HG03097 (cell line): Measurements from ENCODE around the gene ZNF653.

Source experiments
- ATAC-seq: cut with Tn5 transposase; IDR thresholded peaks from one replicate; pipeline ENCODE4 v1.9.1; 2021; ENCODE audit not compliant: unreplicated experiment, low FRiP score

The ZNF653 gene

GRCh38 chr19:11505504-11506100 lies at the start of gene ZNF653:
TSS of gene ZNF653 (minus strand) at chr19:11505839. CDS start at chr19:11505786, 53 bp downstream.
- ATAC-seq = peak; percentile 50

- no peak for ATAC-seq
These were observed 49.6 kb upstream of the ZNF653 start for GRCh38 chr19:11555246-11555645.

- ATAC-seq = no peak
These were observed 48.5 kb upstream of the ZNF653 start for GRCh38 chr19:11554160-11554559.

- no peak for ATAC-seq
These were observed 47.2 kb upstream of the ZNF653 start for GRCh38 chr19:11552666-11553372.

- no peak for ATAC-seq
These were observed 46.1 kb upstream of the ZNF653 start for GRCh38 chr19:11551603-11552235.

- no peak for ATAC-seq
These were observed 44.6 kb upstream of the ZNF653 start for GRCh38 chr19:11550265-11550664.

GRCh38 chr19:11549386-11549953 lies 43.8 kb upstream of the ZNF653 start:
- ATAC-seq = no peak

- ATAC-seq = no peak
These were observed 42.5 kb upstream of the ZNF653 start for GRCh38 chr19:11547929-11548700.

- no peak for ATAC-seq
These were observed 35.6 kb upstream of the ZNF653 start for GRCh38 chr19:11541238-11541637.

GRCh38 chr19:11540645-11541044 lies 35.0 kb upstream of the ZNF653 start:
- no peak for ATAC-seq

GRCh38 chr19:11539495-11540365 lies 34.1 kb upstream of the ZNF653 start:
- ATAC-seq = no peak

- no peak for ATAC-seq
These were observed 32.8 kb upstream of the ZNF653 start, which contains the start of gene CNN1 for GRCh38 chr19:11538232-11539036. TSS of gene CNN1 (plus strand) at chr19:11538851. CDS start at chr19:11538928, 77 bp downstream.

- peak; percentile 51 for ATAC-seq
These were observed 30.4 kb upstream of the ZNF653 start for GRCh38 chr19:11535792-11536595.

GRCh38 chr19:11534948-11535347 lies 29.3 kb upstream of the ZNF653 start:
- ATAC-seq = no peak

GRCh38 chr19:11534538-11534937 lies 28.9 kb upstream of the ZNF653 start:
- ATAC-seq = no peak

GRCh38 chr19:11530432-11530831 lies 24.8 kb upstream of the ZNF653 start:
- no peak for ATAC-seq

- ATAC-seq = peak; percentile 93
These were observed 23.1 kb upstream of the ZNF653 start, which contains the start of gene ECSIT for GRCh38 chr19:11528551-11529341. TSS of gene ECSIT (minus strand) at chr19:11529134. CDS start at chr19:11519170, 9,964 bp downstream.
